GM23248 (cell line): ENCODE data around the gene NME3. TPM values are rescaled to one million over a fixed set of nuclear protein-coding genes. Genes with fewer than 3 reads are reported as not detected.

Source experiments
- DNase-seq: peaks from one replicate; pipeline ENCODE4 v3.0.0-alpha.2; 2015
- H2AFZ ChIP-seq: fragments of 200-600 bp; sonication (generic); 2 replicates; pipeline ENCODE4 v1.6.1; 2016; ENCODE audit warnings: antibody characterized with exemption
- H3F3A ChIP-seq: fragments of 200-600 bp; sonication (generic); 2 replicates; pipeline ENCODE4 v1.6.1; 2016; ENCODE audit warnings: mild to moderate bottlenecking, antibody characterized with exemption, mixed run types; ENCODE audit not compliant: insufficient read depth
- H3K27ac ChIP-seq: fragments of 200-600 bp; sonication (generic); 2 replicates; pipeline ENCODE4 v1.5.1; 2016; ENCODE audit warnings: mild to moderate bottlenecking
- H3K27me3 ChIP-seq: fragments of 200-600 bp; sonication (generic); replicated peaks from 2 replicates; pipeline ENCODE4 v1.6.1; 2016; ENCODE audit warnings: mild to moderate bottlenecking; ENCODE audit not compliant: insufficient read depth
- H3K36me3 ChIP-seq: fragments of 200-600 bp; sonication (generic); 2 replicates; pipeline ENCODE4 v1.6.1; 2016; ENCODE audit warnings: low read depth, mild to moderate bottlenecking
- H3K4me1 ChIP-seq: fragments of 200-600 bp; sonication (generic); 2 replicates; pipeline ENCODE4 v1.6.1; 2016; ENCODE audit warnings: mild to moderate bottlenecking; ENCODE audit not compliant: insufficient read depth
- H3K4me2 ChIP-seq: fragments of 200-600 bp; sonication (generic); one replicate; pipeline ENCODE4 v1.6.1; 2016; ENCODE audit warnings: mild to moderate bottlenecking; ENCODE audit not compliant: unreplicated experiment
- H3K4me3 ChIP-seq: fragments of 200-600 bp; sonication (generic); 2 replicates; pipeline ENCODE4 v1.5.1; 2016; ENCODE audit warnings: mild to moderate bottlenecking
- H3K79me2 ChIP-seq: fragments of 200-600 bp; sonication (generic); 2 replicates; pipeline ENCODE4 v1.6.1; 2016; ENCODE audit warnings: mild to moderate bottlenecking; ENCODE audit not compliant: insufficient read depth
- H3K9ac ChIP-seq: fragments of 200-600 bp; sonication (generic); 2 replicates; pipeline ENCODE4 v1.6.1; 2016; ENCODE audit warnings: mild to moderate bottlenecking
- H3K9me2 ChIP-seq: fragments of 200-600 bp; sonication (generic); 2 replicates; pipeline ENCODE4 v1.6.1; 2016; ENCODE audit warnings: mixed run types, mild to moderate bottlenecking, moderate library complexity; ENCODE audit not compliant: insufficient read depth
- H3K9me3 ChIP-seq: fragments of 200-600 bp; sonication (generic); one replicate; pipeline ENCODE4 v1.6.1; 2017; ENCODE audit warnings: low read depth
- H4K20me1 ChIP-seq: fragments of 200-600 bp; sonication (generic); 2 replicates; pipeline ENCODE4 v1.6.0; 2016; ENCODE audit not compliant: insufficient read depth
- EZH2 ChIP-seq: fragments of 200-600 bp; sonication (generic); IDR thresholded peaks from 2 replicates; pipeline ENCODE4 v1.6.1; 2018; ENCODE audit warnings: antibody characterized with exemption, mild to moderate bottlenecking; ENCODE audit not compliant: insufficient read depth, poor library complexity, severe bottlenecking
- EZH2phosphoT487 ChIP-seq: fragments of 200-600 bp; sonication (generic); IDR thresholded peaks from 2 replicates; pipeline ENCODE4 v1.6.1; 2018; ENCODE audit warnings: antibody characterized with exemption, moderate library complexity, mild to moderate bottlenecking, low read depth; ENCODE audit not compliant: insufficient read depth
- WGBS, 2 experiments: methylation state at CpG; one replicate each; pipeline ENCODE4 v1.1.6; 2015 to 2017; ENCODE audit warnings: low lambda C conversion rate in 2 of 2, low coverage in 1 of 2; ENCODE audit errors: missing lambda C conversion rate in 2 of 2; 5-methylcytosine and 5-hydroxymethylcytosine counted together
- in situ Hi-C: fragments of 300-500 bp; cut with MboI; formaldehyde crosslinking; loops from 2 replicates; pipeline ENCODE4 v1.15.0; 2020
- polyA plus RNA-seq: library from polyadenylated mRNA; unstranded; fragments of >200 nt; fragmentation: Nextera tagmentation; extraction: Ambion mirVana; gene quantifications from 2 replicates; pipeline ENCODE4 v1.2.1, GENCODE V29; 2016
- total RNA-seq: library from RNA; depleted of rRNA; stranded (reverse); fragments of >200 nt; shearing (Covaris generic); gene quantifications from 2 replicates; pipeline ENCODE4 v1.2.3, GENCODE V29; 2014

NME3 gene
- total and polyA plus RNA-seq, 2 experiments from 2014 or later = 45.3 to 55.4 TPM

GRCh38 chr16:1762879-1763520 lies 8.3 kb downstream of the NME3 start:
- no peaks in the 10 kb centered on the region for H3K79me2 ChIP-seq
- no peaks in the 10 kb centered on the region for H3K9me3 ChIP-seq
- H3K9ac ChIP-seq = no peak overlapping the region
- H3K4me1 ChIP-seq = no peaks in the 10 kb centered on the region
- H3K9me2 ChIP-seq = no peaks in the 10 kb centered on the region
- DNase-seq = no peak
- in situ Hi-C loops = no loop called here
- TF ChIP-seq EZH2 = no peak
- no peak for TF ChIP-seq EZH2phosphoT487
- H3K4me2 ChIP-seq = no peak overlapping the region
- H4K20me1 ChIP-seq = no peaks in the 10 kb centered on the region
- no peak overlapping the region for H2AFZ ChIP-seq
- no peaks in the 10 kb centered on the region for H3K36me3 ChIP-seq
- H3K27me3 ChIP-seq = no peaks in the 10 kb centered on the region
- H3F3A ChIP-seq = no peaks in the 10 kb centered on the region
- H3K27ac ChIP-seq = no peak overlapping the region
- no peak overlapping the region for H3K4me3 ChIP-seq
- 90 to 94% methylated on average over 18 to 22 of the region's 24 CpGs for WGBS, 2 experiments

- no peak overlapping the region for H3K9ac ChIP-seq
- no peak overlapping the region for H3K4me2 ChIP-seq
- H3K4me1 ChIP-seq = no peaks in the 10 kb centered on the region
- H3K36me3 ChIP-seq = no peaks in the 10 kb centered on the region
- in situ Hi-C loops = no loop called here
- no peaks in the 10 kb centered on the region for H3K9me3 ChIP-seq
- H3K4me3 ChIP-seq = no peak overlapping the region
- H2AFZ ChIP-seq = no peak overlapping the region
- H3K27me3 ChIP-seq = no peaks in the 10 kb centered on the region
- TF ChIP-seq EZH2phosphoT487 = no peak
- no peak for TF ChIP-seq EZH2
- H3F3A ChIP-seq = no peaks in the 10 kb centered on the region
- no peak for DNase-seq
- 91 to 94% methylated on average over 24 to 30 of the region's 30 CpGs for WGBS, 2 experiments
- H3K9me2 ChIP-seq = no peaks in the 10 kb centered on the region
- H4K20me1 ChIP-seq = no peaks in the 10 kb centered on the region
- H3K79me2 ChIP-seq = no peaks in the 10 kb centered on the region
- H3K27ac ChIP-seq = no peak overlapping the region
Observed at GRCh38 chr16:1762196-1762878, 9.0 kb downstream of the NME3 start.

GRCh38 chr16:1761751-1762150 lies 9.6 kb downstream of the NME3 start:
- H3F3A ChIP-seq = no peaks in the 10 kb centered on the region
- no peak overlapping the region for H3K4me2 ChIP-seq
- H3K4me1 ChIP-seq = no peaks in the 10 kb centered on the region
- H3K9ac ChIP-seq = no peak overlapping the region
- WGBS, 2 experiments = 84 to 86% methylated on average over 14 to 15 of the region's 15 CpGs
- H3K79me2 ChIP-seq = no peaks in the 10 kb centered on the region
- no peak for DNase-seq
- in situ Hi-C loops = no loop called here
- no peaks in the 10 kb centered on the region for H3K36me3 ChIP-seq
- H3K9me3 ChIP-seq = no peaks in the 10 kb centered on the region
- H3K27ac ChIP-seq = no peak overlapping the region
- H3K4me3 ChIP-seq = no peak overlapping the region
- no peaks in the 10 kb centered on the region for H4K20me1 ChIP-seq
- TF ChIP-seq EZH2 = no peak
- no peak for TF ChIP-seq EZH2phosphoT487
- no peaks in the 10 kb centered on the region for H3K27me3 ChIP-seq
- H2AFZ ChIP-seq = no peak overlapping the region
- H3K9me2 ChIP-seq = no peaks in the 10 kb centered on the region

GRCh38 chr16:1760911-1761310 lies 10.4 kb downstream of the NME3 start:
- H3K4me1 ChIP-seq = no peaks in the 10 kb centered on the region
- no peak overlapping the region for H3K9ac ChIP-seq
- no peaks in the 10 kb centered on the region for H3K36me3 ChIP-seq
- no peak overlapping the region for H3K4me2 ChIP-seq
- 93 to 94% methylated on average over 15 of the region's 15 CpGs for WGBS, 2 experiments
- no peaks in the 10 kb centered on the region for H3F3A ChIP-seq
- H3K9me2 ChIP-seq = no peaks in the 10 kb centered on the region
- DNase-seq = no peak
- H3K27ac ChIP-seq = no peak overlapping the region
- H3K9me3 ChIP-seq = no peaks in the 10 kb centered on the region
- H3K4me3 ChIP-seq = no peak overlapping the region
- in situ Hi-C loops = no loop called here
- no peaks in the 10 kb centered on the region for H4K20me1 ChIP-seq
- TF ChIP-seq EZH2 (no peak), EZH2phosphoT487 (no peak)
- H2AFZ ChIP-seq = no peak overlapping the region
- H3K79me2 ChIP-seq = no peaks in the 10 kb centered on the region
- H3K27me3 ChIP-seq = no peaks in the 10 kb centered on the region
